H9 (cell line): Measurements from ENCODE around the gene UNC5C. TPM values are rescaled to one million over a fixed set of nuclear protein-coding genes. Genes with fewer than 3 reads are reported as not detected.

Source experiments
- DNase-seq: peaks from one replicate; pipeline ENCODE4 v3.0.0-alpha.2; 2017
- H2AFZ ChIP-seq: one replicate; pipeline ENCODE4 v1.6.1; 2013; ENCODE audit warnings: mild to moderate bottlenecking, low read length, control low read depth, moderate library complexity
- H2AK5ac ChIP-seq: 2 replicates; pipeline ENCODE4 v1.6.1; 2013; ENCODE audit warnings: low read length, control low read depth, mixed read lengths; ENCODE audit not compliant: insufficient read length
- H2BK120ac ChIP-seq: one replicate; pipeline ENCODE4 v1.6.1; 2013; ENCODE audit warnings: low read depth, mild to moderate bottlenecking, low read length, control low read depth, inconsistent platforms; ENCODE audit not compliant: poor library complexity, severe bottlenecking
- H2BK12ac ChIP-seq: 2 replicates; pipeline ENCODE4 v1.6.1; 2013; ENCODE audit warnings: low read length, control low read depth, mixed read lengths, low read depth; ENCODE audit not compliant: insufficient read length
- H2BK15ac ChIP-seq: 2 replicates; pipeline ENCODE4 v1.6.1; 2013; ENCODE audit warnings: low read depth, low read length, control low read depth
- H2BK20ac ChIP-seq: one replicate; pipeline ENCODE4 v1.6.1; 2013; ENCODE audit warnings: low read depth, mild to moderate bottlenecking, low read length, control low read depth, inconsistent platforms; ENCODE audit not compliant: poor library complexity, severe bottlenecking
- H2BK5ac ChIP-seq: 2 replicates; pipeline ENCODE4 v1.6.1; 2013; ENCODE audit warnings: low read length, control low read depth, mixed read lengths; ENCODE audit not compliant: insufficient read length
- H3K14ac ChIP-seq: 2 replicates; pipeline ENCODE4 v1.6.1; 2013; ENCODE audit warnings: low read length, control low read depth; ENCODE audit not compliant: insufficient read depth
- H3K18ac ChIP-seq: 2 replicates; pipeline ENCODE4 v1.6.1; 2013; ENCODE audit warnings: low read depth, mild to moderate bottlenecking, mixed read lengths, low read length, control low read depth; ENCODE audit not compliant: insufficient read length
- H3K23ac ChIP-seq: 2 replicates; pipeline ENCODE4 v1.6.1; 2013; ENCODE audit warnings: low read length, control low read depth, mixed read lengths, low read depth; ENCODE audit not compliant: insufficient read length
- H3K23me2 ChIP-seq: 2 replicates; pipeline ENCODE4 v1.6.1; 2013; ENCODE audit warnings: low read depth, mild to moderate bottlenecking, mixed read lengths, low read length, control low read depth; ENCODE audit not compliant: insufficient read length, poor library complexity, severe bottlenecking
- H3K27ac ChIP-seq: 2 replicates; pipeline ENCODE4 v1.5.1; 2013; ENCODE audit warnings: low read length, control low read depth, mixed read lengths, low read depth; ENCODE audit not compliant: insufficient read length
- H3K27me3 ChIP-seq: 2 replicates; pipeline ENCODE4 v1.6.1; 2013; ENCODE audit warnings: low read length, control low read depth, inconsistent platforms; ENCODE audit not compliant: insufficient read depth
- H3K4ac ChIP-seq: 2 replicates; pipeline ENCODE4 v1.6.1; 2013; ENCODE audit warnings: low read depth, mild to moderate bottlenecking, control low read depth, inconsistent platforms, low read length, moderate library complexity
- H3K4me1 ChIP-seq: 2 replicates; pipeline ENCODE4 v1.6.1; 2013; ENCODE audit warnings: low read length, control low read depth, inconsistent platforms; ENCODE audit not compliant: insufficient read depth
- H3K4me2 ChIP-seq: 2 replicates; pipeline ENCODE4 v1.6.1; 2013; ENCODE audit warnings: low read length, control low read depth, mixed read lengths; ENCODE audit not compliant: insufficient read length, insufficient read depth
- H3K56ac ChIP-seq: 2 replicates; pipeline ENCODE4 v1.6.1; 2013; ENCODE audit warnings: low read depth, mild to moderate bottlenecking, mixed read lengths, low read length, control low read depth; ENCODE audit not compliant: insufficient read length
- H3K79me1 ChIP-seq: 2 replicates; pipeline ENCODE4 v1.6.1; 2013; ENCODE audit warnings: low read depth, mild to moderate bottlenecking, moderate library complexity, low read length, control low read depth, inconsistent platforms; ENCODE audit not compliant: insufficient read depth, poor library complexity, severe bottlenecking
- H3K79me2 ChIP-seq: 2 replicates; pipeline ENCODE4 v1.6.1; 2013; ENCODE audit warnings: low read length, control low read depth, inconsistent platforms; ENCODE audit not compliant: insufficient read depth
- H3K9ac ChIP-seq: 2 replicates; pipeline ENCODE4 v1.6.1; 2013; ENCODE audit warnings: low read length, control low read depth, mixed read lengths; ENCODE audit not compliant: insufficient read length; ENCODE audit errors: extremely low read depth
- H3K9me3 ChIP-seq: one replicate; pipeline ENCODE4 v1.6.1; 2013; ENCODE audit warnings: low read depth, low read length, inconsistent platforms; ENCODE audit not compliant: control insufficient read depth
- H3T11ph ChIP-seq: one replicate; pipeline ENCODE4 v1.6.1; 2013; ENCODE audit warnings: mild to moderate bottlenecking, low read length, control low read depth, inconsistent platforms
- H4K20me1 ChIP-seq: one replicate; pipeline ENCODE4 v1.6.1; 2013; ENCODE audit not compliant: control insufficient read depth, insufficient read length, insufficient read depth
- H4K5ac ChIP-seq: 2 replicates; pipeline ENCODE4 v1.6.1; 2013; ENCODE audit warnings: low read depth, mild to moderate bottlenecking, mixed read lengths, low read length, control low read depth; ENCODE audit not compliant: insufficient read length
- H4K8ac ChIP-seq: replicated peaks from 2 replicates; pipeline ENCODE4 v1.6.1; 2013; ENCODE audit warnings: low read length, control low read depth, mixed read lengths, low read depth; ENCODE audit not compliant: insufficient read length
- H4K91ac ChIP-seq: 2 replicates; pipeline ENCODE4 v1.6.1; 2013; ENCODE audit warnings: low read depth, mild to moderate bottlenecking, moderate library complexity, mixed read lengths, low read length, control low read depth; ENCODE audit not compliant: insufficient read length
- H3K27ac Mint-ChIP-seq, 3 experiments: 2 replicates in 2 of 3; 3 replicates in 1 of 3; pipeline ENCODE4 v1.8.0; 2020 to 2021; ENCODE audit warnings: mixed read lengths in 3 of 3, mild to moderate bottlenecking in 1 of 3, moderate library complexity in 1 of 3
- H3K27me3 Mint-ChIP-seq: 2 replicates; pipeline ENCODE4 v1.8.0; 2021; ENCODE audit warnings: low read depth, mild to moderate bottlenecking, moderate library complexity, mixed read lengths
- H3K36me3 Mint-ChIP-seq, 3 experiments: 2 replicates in 2 of 3; 3 replicates in 1 of 3; pipeline ENCODE4 v1.8.0; 2020 to 2021; ENCODE audit warnings: low read depth in 3 of 3, mixed read lengths in 3 of 3; ENCODE audit not compliant: insufficient read depth in 1 of 3
- H3K4me1 Mint-ChIP-seq, 2 experiments: 2 replicates each; pipeline ENCODE4 v1.8.0; 2020; ENCODE audit warnings: mixed read lengths in 2 of 2
- H3K4me3 Mint-ChIP-seq, 2 experiments: 2 replicates in 1 of 2; 3 replicates in 1 of 2; pipeline ENCODE4 v1.8.0; 2020 to 2021; ENCODE audit warnings: mild to moderate bottlenecking in 2 of 2, mixed read lengths in 2 of 2, moderate library complexity in 1 of 2
- H3K9me3 Mint-ChIP-seq, 2 experiments: 2 replicates in 1 of 2; 3 replicates in 1 of 2; pipeline ENCODE4 v1.8.0; 2020; ENCODE audit warnings: mild to moderate bottlenecking in 2 of 2, mixed read lengths in 2 of 2, moderate library complexity in 1 of 2
- WGBS: extraction: QIAGEN DNeasy Blood & Tissue Kit; methylation state at CpG from one replicate; pipeline ENCODE4 v1.1.7; 2013; ENCODE audit warnings: missing lambda C conversion rate, low lambda C conversion rate, mixed read lengths; ENCODE audit not compliant: insufficient read length; ENCODE audit errors: extremely low coverage; 5-methylcytosine and 5-hydroxymethylcytosine counted together
- total RNA-seq: library from RNA; stranded (reverse); gene quantifications from 2 replicates; pipeline ENCODE4 v1.2.1, GENCODE V29; 2021
- TF ChIP-seq, protein P1 (sequence below): fragments of 200-600 bp; sonication (generic); conservative IDR thresholded peaks from 3 replicates; pipeline ENCODE4 v1.8.0; 2021; ENCODE audit warnings: antibody characterized with exemption, mild to moderate bottlenecking

The UNC5C gene
- total RNA-seq, 1 experiment from 2014 or later, result not detected

GRCh38 chr4:95158045-95158444 lies 390.7 kb downstream of the UNC5C start:
- no peak overlapping the region for H3K27ac ChIP-seq
- no peaks in the 10 kb centered on the region for H3K27me3 Mint-ChIP-seq
- no peaks in the 10 kb centered on the region for H3K9me3 ChIP-seq
- no peak overlapping the region for H3K4me2 ChIP-seq
- no peak overlapping the region for H3K4me3 Mint-ChIP-seq
- no peaks in the 10 kb centered on the region for H3K79me1 ChIP-seq
- WGBS, result no CpG with 5 or more reads among the region's 2 CpGs
- H3K79me2 ChIP-seq, result no peaks in the 10 kb centered on the region
- no peak overlapping the region for H3K56ac ChIP-seq
- H2AFZ ChIP-seq, result no peak overlapping the region
- H3K18ac ChIP-seq, result no peak overlapping the region
- no peaks in the 10 kb centered on the region; a peak in 1 of 7 replicates for H3K36me3 Mint-ChIP-seq
- no peak overlapping the region for H2BK5ac ChIP-seq
- H4K5ac ChIP-seq, result no peak overlapping the region
- no peak overlapping the region for H3K4ac ChIP-seq
- H4K20me1 ChIP-seq, result no peaks in the 10 kb centered on the region
- H3T11ph ChIP-seq, result no peak overlapping the region
- no peak overlapping the region for H2AK5ac ChIP-seq
- no peak overlapping the region for H2BK12ac ChIP-seq
- no peak overlapping the region for H2BK20ac ChIP-seq
- peaks cover 0 to 2% of the 10 kb centered on the region in 2 experiments; a peak in 1 of 5 replicates for H3K9me3 Mint-ChIP-seq
- H2BK120ac ChIP-seq, result no peak overlapping the region
- H3K14ac ChIP-seq, result no peak overlapping the region
- peaks cover 4% of the 10 kb centered on the region; the same call in 1 of the 2 replicates for H3K4me1 ChIP-seq
- H4K91ac ChIP-seq, result no peak overlapping the region
- peaks cover 24 to 27% of the 10 kb centered on the region in 2 experiments for H3K4me1 Mint-ChIP-seq
- no peak for DNase-seq
- no peak overlapping the region for H3K27ac Mint-ChIP-seq
- no peak overlapping the region for H3K23ac ChIP-seq
- H4K8ac ChIP-seq, result no peak overlapping the region
- H3K27me3 ChIP-seq, result no peaks in the 10 kb centered on the region
- no peak overlapping the region for H2BK15ac ChIP-seq
- H3K23me2 ChIP-seq, result no peaks in the 10 kb centered on the region
- H3K9ac ChIP-seq, result no peak overlapping the region
- TF ChIP-seq, protein P1, sequence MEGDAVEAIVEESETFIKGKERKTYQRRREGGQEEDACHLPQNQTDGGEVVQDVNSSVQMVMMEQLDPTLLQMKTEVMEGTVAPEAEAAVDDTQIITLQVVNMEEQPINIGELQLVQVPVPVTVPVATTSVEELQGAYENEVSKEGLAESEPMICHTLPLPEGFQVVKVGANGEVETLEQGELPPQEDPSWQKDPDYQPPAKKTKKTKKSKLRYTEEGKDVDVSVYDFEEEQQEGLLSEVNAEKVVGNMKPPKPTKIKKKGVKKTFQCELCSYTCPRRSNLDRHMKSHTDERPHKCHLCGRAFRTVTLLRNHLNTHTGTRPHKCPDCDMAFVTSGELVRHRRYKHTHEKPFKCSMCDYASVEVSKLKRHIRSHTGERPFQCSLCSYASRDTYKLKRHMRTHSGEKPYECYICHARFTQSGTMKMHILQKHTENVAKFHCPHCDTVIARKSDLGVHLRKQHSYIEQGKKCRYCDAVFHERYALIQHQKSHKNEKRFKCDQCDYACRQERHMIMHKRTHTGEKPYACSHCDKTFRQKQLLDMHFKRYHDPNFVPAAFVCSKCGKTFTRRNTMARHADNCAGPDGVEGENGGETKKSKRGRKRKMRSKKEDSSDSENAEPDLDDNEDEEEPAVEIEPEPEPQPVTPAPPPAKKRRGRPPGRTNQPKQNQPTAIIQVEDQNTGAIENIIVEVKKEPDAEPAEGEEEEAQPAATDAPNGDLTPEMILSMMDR, result no peak
